Measurements from ENCODE around the gene CENPP. TPM values are rescaled to one million over a fixed set of nuclear protein-coding genes. Genes with fewer than 3 reads are reported as not detected.
A peak's percentile ranks its signal among the peaks of the same experiment; 100 is the strongest.

The CENPP gene
- 12.0 TPM for polyA plus RNA-seq (2012; ENCODE audit: low read depth, missing spikeins)

DNA sequence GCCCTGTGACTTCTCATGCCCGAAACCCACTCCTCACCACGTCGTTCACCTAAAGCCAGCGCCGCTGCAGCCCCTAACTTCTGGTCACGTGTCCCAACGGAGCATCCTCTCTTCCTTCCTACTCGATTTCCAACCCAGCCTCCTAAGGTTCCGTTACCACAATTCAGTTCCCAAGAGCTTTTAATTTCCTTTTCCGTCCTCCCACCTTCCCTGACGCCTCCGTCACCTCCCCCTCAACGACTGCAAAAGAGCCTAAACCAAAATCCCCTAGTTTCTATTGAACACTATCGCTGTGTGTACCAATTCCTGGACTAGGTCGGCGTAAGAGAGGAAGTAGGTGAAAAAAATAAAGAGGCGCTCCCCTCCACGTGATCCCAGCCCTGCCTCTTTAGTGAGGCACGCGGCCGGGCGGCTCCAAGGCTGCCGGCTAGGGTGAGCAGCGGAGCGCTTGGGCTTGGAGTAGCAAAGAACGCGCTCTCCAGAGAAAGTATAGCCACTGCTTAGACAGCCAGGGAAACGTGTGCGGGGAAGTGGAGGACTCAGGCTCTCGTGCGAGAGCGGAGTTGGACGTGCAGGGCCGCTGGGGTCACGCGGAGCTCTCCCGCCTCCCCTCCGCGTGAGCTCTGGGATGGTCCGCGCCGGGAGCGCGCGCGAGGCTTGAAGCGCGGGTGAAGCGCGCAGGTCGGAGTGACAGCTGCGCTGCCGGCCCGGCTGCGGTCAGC is at the start of gene CENPP, which contains the start of gene NOL8:
Gene CENPP, plus strand, starts transcription at position 685 of the 722 bp plus-strand sequence.
Gene NOL8, minus strand, starts transcription at position 82 of the 722 bp plus-strand sequence. CDS start 1,189 bp downstream, outside the sequence.
- peak; percentile 95 for TF ChIP-seq POLR2AphosphoS5 (IDR thresholded peaks at IDR 0.05; ENCODE audit: low read depth, low read length)
- peak; percentile 80 for TF ChIP-seq SPI1 (IDR thresholded peaks at IDR 0.05; ENCODE audit: low read depth, low read length)
- peak; percentile 95 for TF ChIP-seq TAF1 (IDR thresholded peaks at IDR 0.05; ENCODE audit: low read depth, low read length)
- peak; percentile 80; the same call in 1 of the 2 replicates for TF ChIP-seq POU2F2 (IDR thresholded peaks at IDR 0.05; ENCODE audit: low read depth, low read length)
- TF ChIP-seq POLR2A (IDR thresholded peaks at IDR 0.05; ENCODE audit: low read depth, low read length) = peak; percentile 88
- TF ChIP-seq PAX5 (IDR thresholded peaks at IDR 0.05; ENCODE audit: insufficient read depth, low read length, severe bottlenecking) = no peak
- peak; percentile 94 for FAIRE-seq
- peak; percentile 74 for DNase-seq (ENCODE audit: insufficient read length, low spot score)

DNA sequence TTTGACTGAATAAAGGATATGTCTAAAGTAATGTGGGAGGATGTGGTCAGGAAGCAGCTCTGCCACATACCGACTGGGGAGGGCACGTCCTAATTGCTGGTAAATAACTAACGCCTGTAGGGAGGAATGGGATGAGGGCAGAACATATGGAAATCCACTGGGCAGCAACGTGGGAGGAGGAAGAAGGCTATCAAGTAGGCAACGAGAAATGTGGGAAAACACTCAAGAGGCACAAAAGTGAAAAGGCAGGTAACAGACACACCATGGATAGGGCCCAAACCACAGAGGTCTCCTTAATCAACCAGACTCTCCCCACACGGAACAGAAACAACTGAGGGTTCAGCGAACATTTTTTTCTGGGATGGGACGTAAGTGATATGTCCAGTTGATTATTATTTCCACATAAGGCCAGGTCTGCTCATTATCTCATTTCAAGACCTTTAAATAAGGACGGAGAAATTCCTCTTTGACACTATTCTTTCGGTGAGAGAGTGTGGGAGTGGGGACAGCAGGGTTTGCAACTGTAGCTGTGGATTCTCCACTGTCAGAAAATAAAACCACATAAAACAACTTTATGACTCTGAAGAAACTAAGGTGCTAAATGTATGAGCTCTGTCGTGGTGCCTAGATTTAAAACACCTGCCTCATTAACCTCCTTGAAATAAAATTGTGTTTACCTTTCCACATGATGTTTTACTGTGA is 49.3 kb upstream of the CENPP start:
- no peak for DNase-seq (ENCODE audit: insufficient read length, low spot score)
- TF ChIP-seq SPI1 (IDR thresholded peaks at IDR 0.05; ENCODE audit: low read depth, low read length) (no peak), POLR2AphosphoS5 (IDR thresholded peaks at IDR 0.05; ENCODE audit: low read depth, low read length) (no peak)
- FAIRE-seq = no peak

DNA sequence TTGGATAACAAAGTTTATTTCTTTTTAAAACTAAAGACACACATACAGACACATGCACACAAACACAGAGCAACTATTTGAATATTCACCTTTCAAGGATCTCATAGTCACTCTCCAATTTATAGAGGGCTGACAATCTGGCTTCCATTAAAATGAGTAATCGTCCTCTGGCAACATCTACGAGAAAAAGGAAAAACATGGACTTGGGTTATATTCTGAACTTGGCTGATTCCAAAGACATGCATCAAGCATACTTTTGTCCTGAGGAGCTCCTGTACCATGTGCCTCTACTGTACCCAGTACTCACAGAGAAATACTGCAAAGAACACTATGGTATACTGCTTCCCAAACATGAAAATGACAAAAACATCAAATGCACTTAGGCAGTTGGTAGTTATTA is 47.6 kb upstream of the CENPP start:
- DNase-seq (ENCODE audit: insufficient read length, low spot score) (no peak), FAIRE-seq (no peak)

DNA sequence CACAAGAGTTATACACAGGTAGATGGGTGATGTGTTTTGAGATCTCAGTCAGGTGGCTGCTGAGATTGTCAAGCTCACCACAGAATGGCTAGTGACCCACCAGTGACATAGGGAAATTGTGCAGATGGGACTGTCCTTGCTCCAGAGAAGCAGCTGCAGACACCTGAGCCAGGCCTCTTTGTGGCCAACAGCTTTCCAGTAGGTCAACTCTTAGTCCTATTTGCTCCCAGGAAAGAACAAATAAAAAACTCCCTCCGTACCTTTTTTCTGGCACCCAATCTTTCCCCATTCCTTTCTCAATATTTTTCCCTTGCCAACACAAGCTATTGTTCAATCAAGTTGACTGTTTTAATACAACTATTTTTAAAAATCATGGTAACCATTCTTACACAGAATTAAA is 46.5 kb upstream of the CENPP start:
- TF ChIP-seq POLR2AphosphoS5 (IDR thresholded peaks at IDR 0.05; ENCODE audit: low read depth, low read length) (no peak), PAX5 (IDR thresholded peaks at IDR 0.05; ENCODE audit: insufficient read depth, low read length, severe bottlenecking) (no peak), TAF1 (IDR thresholded peaks at IDR 0.05; ENCODE audit: low read depth, low read length) (no peak), SPI1 (IDR thresholded peaks at IDR 0.05; ENCODE audit: low read depth, low read length) (no peak), POU2F2 (IDR thresholded peaks at IDR 0.05; ENCODE audit: low read depth, low read length) (no peak), POLR2A (IDR thresholded peaks at IDR 0.05; ENCODE audit: low read depth, low read length) (no peak)
- no peak for DNase-seq (ENCODE audit: insufficient read length, low spot score)
- FAIRE-seq = no peak

More for the DNA sequence above, 47.6 kb upstream of the CENPP start:
- no peak for TF ChIP-seq PAX5 (IDR thresholded peaks at IDR 0.05; ENCODE audit: insufficient read depth, low read length, severe bottlenecking)
- TF ChIP-seq POLR2A (IDR thresholded peaks at IDR 0.05; ENCODE audit: low read depth, low read length) = no peak
- TF ChIP-seq POU2F2 (IDR thresholded peaks at IDR 0.05; ENCODE audit: low read depth, low read length) = no peak
- TF ChIP-seq SPI1 (IDR thresholded peaks at IDR 0.05; ENCODE audit: low read depth, low read length) = no peak
- TF ChIP-seq TAF1 (IDR thresholded peaks at IDR 0.05; ENCODE audit: low read depth, low read length) = no peak
- TF ChIP-seq POLR2AphosphoS5 (IDR thresholded peaks at IDR 0.05; ENCODE audit: low read depth, low read length) = no peak

- TF ChIP-seq TAF1 (IDR thresholded peaks at IDR 0.05; ENCODE audit: low read depth, low read length) = no peak
- TF ChIP-seq POLR2AphosphoS5 (IDR thresholded peaks at IDR 0.05; ENCODE audit: low read depth, low read length) = no peak
- no peak for TF ChIP-seq POLR2A (IDR thresholded peaks at IDR 0.05; ENCODE audit: low read depth, low read length)
- no peak for TF ChIP-seq SPI1 (IDR thresholded peaks at IDR 0.05; ENCODE audit: low read depth, low read length)
- TF ChIP-seq PAX5 (IDR thresholded peaks at IDR 0.05; ENCODE audit: insufficient read depth, low read length, severe bottlenecking) = no peak
- no peak for TF ChIP-seq POU2F2 (IDR thresholded peaks at IDR 0.05; ENCODE audit: low read depth, low read length)
- DNase-seq (ENCODE audit: insufficient read length, low spot score) (no peak), FAIRE-seq (no peak)
Measured at GRCh38 chr9:92289708-92290390, 35.9 kb upstream of the CENPP start.

GRCh38 chr9:92290785-92291429 is 34.8 kb upstream of the CENPP start:
- no peak for TF ChIP-seq POLR2AphosphoS5 (IDR thresholded peaks at IDR 0.05; ENCODE audit: low read depth, low read length)
- TF ChIP-seq TAF1 (IDR thresholded peaks at IDR 0.05; ENCODE audit: low read depth, low read length) = no peak
- TF ChIP-seq POU2F2 (IDR thresholded peaks at IDR 0.05; ENCODE audit: low read depth, low read length) = no peak
- no peak for TF ChIP-seq PAX5 (IDR thresholded peaks at IDR 0.05; ENCODE audit: insufficient read depth, low read length, severe bottlenecking)
- TF ChIP-seq POLR2A (IDR thresholded peaks at IDR 0.05; ENCODE audit: low read depth, low read length) = no peak
- TF ChIP-seq SPI1 (IDR thresholded peaks at IDR 0.05; ENCODE audit: low read depth, low read length) = no peak
- DNase-seq (ENCODE audit: insufficient read length, low spot score) (no peak), FAIRE-seq (no peak)

DNA sequence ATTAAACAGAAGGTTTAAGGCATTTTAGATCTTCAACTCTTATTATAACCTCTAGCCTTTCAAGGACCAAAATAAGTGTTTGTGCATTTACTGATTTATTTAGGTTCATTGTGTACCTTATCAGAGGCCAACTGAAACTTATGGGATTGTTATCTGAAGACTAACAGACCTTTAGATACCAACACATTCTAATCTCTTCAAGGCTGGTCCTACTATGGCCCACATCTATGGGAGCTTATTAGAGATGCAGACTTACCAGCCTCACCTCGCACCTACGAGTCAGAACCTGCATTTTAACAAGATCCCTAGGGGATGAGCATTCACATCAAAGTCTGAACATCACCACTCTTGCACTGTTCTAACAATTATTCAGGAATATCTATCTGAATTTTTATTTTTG is 34.2 kb upstream of the CENPP start:
- no peak for TF ChIP-seq SPI1 (IDR thresholded peaks at IDR 0.05; ENCODE audit: low read depth, low read length)
- TF ChIP-seq PAX5 (IDR thresholded peaks at IDR 0.05; ENCODE audit: insufficient read depth, low read length, severe bottlenecking) = no peak
- TF ChIP-seq TAF1 (IDR thresholded peaks at IDR 0.05; ENCODE audit: low read depth, low read length) = no peak
- no peak for TF ChIP-seq POLR2A (IDR thresholded peaks at IDR 0.05; ENCODE audit: low read depth, low read length)
- TF ChIP-seq POU2F2 (IDR thresholded peaks at IDR 0.05; ENCODE audit: low read depth, low read length) = no peak
- TF ChIP-seq POLR2AphosphoS5 (IDR thresholded peaks at IDR 0.05; ENCODE audit: low read depth, low read length) = no peak
- FAIRE-seq (no peak), DNase-seq (ENCODE audit: insufficient read length, low spot score) (no peak)

GRCh38 chr9:92292338-92293074 is 33.2 kb upstream of the CENPP start:
- peak; percentile 55 for FAIRE-seq
- DNase-seq (ENCODE audit: insufficient read length, low spot score) = no peak
- TF ChIP-seq TAF1 (IDR thresholded peaks at IDR 0.05; ENCODE audit: low read depth, low read length) (no peak), SPI1 (IDR thresholded peaks at IDR 0.05; ENCODE audit: low read depth, low read length) (no peak), POLR2A (IDR thresholded peaks at IDR 0.05; ENCODE audit: low read depth, low read length) (no peak), PAX5 (IDR thresholded peaks at IDR 0.05; ENCODE audit: insufficient read depth, low read length, severe bottlenecking) (no peak), POLR2AphosphoS5 (IDR thresholded peaks at IDR 0.05; ENCODE audit: low read depth, low read length) (no peak), POU2F2 (IDR thresholded peaks at IDR 0.05; ENCODE audit: low read depth, low read length) (no peak)
